Left renal cortex interstitium (tissue), 4 donors: ENCODE results near the gene GIMAP4. TPM values are rescaled to one million over a fixed set of nuclear protein-coding genes. Genes with fewer than 3 reads are reported as not detected.
"Not testable (repeated sequence)": the region's sequence is repeated elsewhere in the genome, so short reads cannot be mapped to it uniquely, and the experiment has no call there.

Source experiments
- DNase-seq, 4 donors: peaks; one replicate each; pipeline ENCODE4 v3.0.0-alpha.2; 2013; ENCODE audit warnings: low read depth in 4 of 4, low spot score in 2 of 4, missing footprints in 1 of 4
- polyA plus RNA-seq, 4 donors: library from polyadenylated mRNA; unstranded; fragments of 120-200 nt; gene quantifications; one replicate each; pipeline ENCODE4 v1.2.1, GENCODE V29; 2013; ENCODE audit not compliant: insufficient read length in 4 of 4

GIMAP4 gene
- polyA plus RNA-seq, 4 donors: 20.0 to 28.3 (median 22.8) TPM

- DNase-seq: not testable (repeated sequence)
Observed at GRCh38 chr7:150579979-150580637, 12.9 kb downstream of the GIMAP4 start.

GRCh38 chr7:150580638-150581394, 13.6 kb downstream of the GIMAP4 start:
- no peak for DNase-seq

- no peak for DNase-seq
Observed at GRCh38 chr7:150585199-150585598, 18.0 kb downstream of the GIMAP4 start.

- no peak for DNase-seq
Observed at GRCh38 chr7:150586068-150586784, 19.0 kb downstream of the GIMAP4 start.

GRCh38 chr7:150586785-150587152, 19.6 kb downstream of the GIMAP4 start:
- no peak for DNase-seq

GRCh38 chr7:150587551-150587950, 20.4 kb downstream of the GIMAP4 start:
- no peak for DNase-seq

- DNase-seq: no peak
Observed at GRCh38 chr7:150594805-150595204, 27.6 kb downstream of the GIMAP4 start.

GRCh38 chr7:150595361-150595760, 28.2 kb downstream of the GIMAP4 start:
- no peak for DNase-seq

GRCh38 chr7:150603600-150603999, 36.4 kb downstream of the GIMAP4 start:
- DNase-seq: not testable (repeated sequence)

GRCh38 chr7:150610233-150610632, 43.0 kb downstream of the GIMAP4 start:
- DNase-seq: no peak

- no peak for DNase-seq
Observed at GRCh38 chr7:150612925-150613324, 45.7 kb downstream of the GIMAP4 start.

- DNase-seq: no peak
Observed at GRCh38 chr7:150613880-150614279, 46.7 kb downstream of the GIMAP4 start.

GRCh38 chr7:150614426-150614825, 47.2 kb downstream of the GIMAP4 start:
- not testable (repeated sequence) for DNase-seq

GRCh38 chr7:150615221-150615755, 48.1 kb downstream of the GIMAP4 start:
- DNase-seq: not testable (repeated sequence)

- DNase-seq: no peak
Observed at GRCh38 chr7:150620061-150620460, 52.9 kb downstream of the GIMAP4 start.

- DNase-seq: no peak
Observed at GRCh38 chr7:150620617-150621371, 53.6 kb downstream of the GIMAP4 start.

GRCh38 chr7:150621376-150621775, 54.2 kb downstream of the GIMAP4 start:
- no peak for DNase-seq
